Measurements from ENCODE around the gene AP5S1.
"Not testable (repeated sequence)": the region's sequence is repeated elsewhere in the genome, so short reads cannot be mapped to it uniquely, and the experiment has no call there.

AP5S1 gene

DNA sequence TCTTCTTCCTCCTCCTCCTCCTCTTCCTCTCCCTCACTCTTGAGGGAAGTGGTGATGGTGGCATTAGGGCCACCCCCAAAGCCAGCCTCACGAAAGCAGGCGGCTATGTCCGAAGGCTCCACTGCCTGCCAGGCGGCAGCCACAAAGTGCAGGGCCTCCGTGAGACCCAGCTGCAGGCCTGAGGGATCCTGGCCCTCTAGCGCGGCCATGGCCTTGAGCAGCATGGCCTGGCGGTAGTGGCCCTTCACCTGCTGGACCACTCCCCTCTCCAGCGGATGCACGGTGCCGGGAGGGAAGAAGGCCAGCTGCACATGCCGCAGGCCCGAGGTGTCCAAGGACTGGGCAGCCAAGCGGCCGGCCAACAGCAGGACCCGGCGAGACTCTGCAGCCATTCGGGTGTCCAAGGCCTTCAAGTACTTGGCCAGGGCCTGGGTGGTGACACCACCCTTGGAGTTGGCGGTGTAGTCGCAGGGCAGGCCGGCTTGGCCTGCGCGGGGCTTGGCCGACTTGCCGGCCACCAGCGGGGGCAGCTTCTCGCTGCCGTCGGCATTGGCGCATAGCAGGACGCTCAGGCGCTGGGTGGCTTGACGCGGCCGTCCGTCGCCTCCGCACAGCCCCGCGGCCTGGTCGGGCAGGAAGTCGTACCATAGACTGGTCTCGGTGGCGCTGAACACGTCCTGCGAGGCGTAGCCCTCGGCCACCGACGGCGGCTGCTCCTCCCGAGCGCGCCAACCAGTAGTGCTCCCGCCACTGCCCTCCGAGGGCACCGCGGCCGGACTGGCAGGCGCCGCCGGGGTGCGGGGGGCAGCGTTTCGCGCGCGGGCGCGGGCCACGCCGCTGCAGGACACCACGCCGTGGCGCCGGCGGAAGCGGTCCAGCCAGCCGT is 34.9 kb upstream of the AP5S1 start:
- Mint-ChIP-seq H3K9me3 (no peaks in the 10 kb centered on the region), H3K36me3 (ENCODE audit: low read depth) (peaks cover 8% of the 10 kb centered on the region), H3K27me3 (ENCODE audit: low read depth) (peaks cover 10% of the 10 kb centered on the region), H3K27ac (peak overlapping the region; percentile 76), H3K4me3 (peak overlapping the region; percentile 47), H3K4me1 (ENCODE audit: low read depth) (peaks cover 41% of the 10 kb centered on the region)

DNA sequence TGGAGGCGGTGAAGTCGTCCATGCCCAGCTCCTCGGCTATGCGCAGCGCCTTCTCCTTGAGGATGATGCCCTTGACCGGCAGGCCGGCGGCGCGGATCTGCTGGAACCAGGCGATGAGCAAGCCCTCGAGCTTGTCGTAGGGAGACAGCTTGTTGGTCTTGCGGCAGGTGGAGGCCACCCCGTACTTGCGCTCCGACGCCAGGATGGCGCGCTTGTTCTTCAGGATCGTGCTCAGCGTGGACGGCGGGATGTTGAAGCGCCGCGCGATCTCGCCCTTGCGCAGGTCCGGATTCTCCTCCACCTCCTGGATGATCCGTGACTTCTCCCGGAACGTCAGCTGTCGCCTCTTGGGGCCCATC is 34.2 kb upstream of the AP5S1 start:
- H3K36me3 Mint-ChIP-seq (ENCODE audit: low read depth), result peaks cover 8% of the 10 kb centered on the region
- H3K9me3 Mint-ChIP-seq, result no peaks in the 10 kb centered on the region
- H3K4me3 Mint-ChIP-seq, result peak overlapping the region; percentile 83
- peaks cover 35% of the 10 kb centered on the region for H3K4me1 Mint-ChIP-seq (ENCODE audit: low read depth)
- H3K27me3 Mint-ChIP-seq (ENCODE audit: low read depth), result peaks cover 4% of the 10 kb centered on the region
- peak overlapping the region; percentile 77 for H3K27ac Mint-ChIP-seq

DNA sequence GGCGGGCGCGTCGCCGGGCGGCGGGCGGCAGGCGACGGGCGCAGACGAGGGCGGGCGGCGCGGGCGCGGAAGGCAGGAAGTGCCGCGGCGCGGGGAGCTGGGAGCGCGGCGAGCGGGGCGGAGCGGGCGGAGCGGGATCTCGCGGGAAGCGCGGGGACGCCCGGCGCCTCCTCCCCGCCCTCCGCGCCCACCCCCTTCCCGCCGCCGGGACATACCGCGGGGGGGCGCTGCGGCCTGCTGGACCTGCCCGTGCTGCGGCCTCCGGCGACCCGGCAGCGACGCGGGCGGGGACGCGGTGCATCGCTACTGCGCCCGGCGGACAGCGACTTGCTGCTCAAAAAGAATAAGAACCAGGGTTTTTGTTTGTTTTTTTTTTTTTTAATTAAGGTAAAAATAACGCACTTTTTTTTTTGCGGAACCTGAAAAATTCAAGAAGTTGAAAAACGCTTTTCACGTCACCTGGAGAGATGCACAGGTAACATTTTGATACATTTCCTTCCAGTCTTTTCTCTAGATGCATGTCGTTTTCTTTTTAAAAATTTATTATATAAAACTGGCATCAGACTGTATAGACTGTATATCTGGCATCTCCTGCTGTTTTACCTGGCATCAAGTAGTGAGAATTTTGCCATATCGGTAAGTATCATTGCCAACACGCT is 33.6 kb upstream of the AP5S1 start, which contains the start of gene CENPB:
Gene CENPB, minus strand, starts transcription at position 76 of the 659 bp plus-strand sequence. CDS start 257 bp downstream, outside the sequence.
- Mint-ChIP-seq H3K4me3 (peak within 1 kb of the TSS; percentile 83), H3K27me3 (ENCODE audit: low read depth) (no peaks in the 10 kb centered on the region), H3K4me1 (ENCODE audit: low read depth) (peaks cover 29% of the 10 kb centered on the region)

DNA sequence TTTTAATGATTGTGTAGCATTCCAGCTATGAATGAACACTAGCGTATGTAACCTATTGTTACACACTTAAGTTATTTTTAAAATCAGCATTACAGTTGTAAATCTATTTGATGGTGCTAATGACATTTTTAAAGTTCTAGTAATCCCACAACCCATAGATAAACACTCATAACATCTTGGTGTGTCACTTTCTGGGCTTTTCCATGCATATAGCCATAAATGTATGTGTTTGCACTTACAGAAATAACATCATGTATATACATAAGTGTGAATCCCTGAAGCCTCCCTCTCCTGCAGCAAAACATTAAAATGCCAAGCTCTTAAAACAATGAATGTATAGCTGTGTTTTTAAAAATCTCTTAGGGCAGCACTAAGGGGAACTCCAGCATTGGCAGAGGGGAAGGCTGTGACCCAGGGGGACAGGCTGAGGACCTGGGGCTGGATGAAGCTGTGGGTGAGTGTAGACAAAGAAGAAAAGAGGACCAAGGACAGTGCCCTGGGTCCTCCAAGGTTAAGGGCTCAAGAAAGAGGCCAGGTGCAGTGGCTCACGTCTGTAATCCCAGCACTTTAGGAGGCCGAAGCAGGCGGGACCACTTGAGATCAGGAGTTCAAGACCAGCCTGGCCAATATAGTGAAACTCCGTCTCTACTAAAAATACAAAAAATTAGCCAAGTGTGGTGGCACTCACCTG is 32.9 kb upstream of the AP5S1 start:
- Mint-ChIP-seq H3K27ac (no peak overlapping the region), H3K4me1 (ENCODE audit: low read depth) (peaks cover 28% of the 10 kb centered on the region), H3K27me3 (ENCODE audit: low read depth) (no peaks in the 10 kb centered on the region), H3K36me3 (ENCODE audit: low read depth) (peaks cover 8% of the 10 kb centered on the region), H3K9me3 (no peaks in the 10 kb centered on the region), H3K4me3 (peak overlapping the region; percentile 53)

More for the DNA sequence above, 33.6 kb upstream of the AP5S1 start, which contains the start of gene CENPB:
- Mint-ChIP-seq H3K9me3 (no peaks in the 10 kb centered on the region), H3K36me3 (ENCODE audit: low read depth) (peaks cover 8% of the 10 kb centered on the region), H3K27ac (peak within 1 kb of the TSS; percentile 77)

DNA sequence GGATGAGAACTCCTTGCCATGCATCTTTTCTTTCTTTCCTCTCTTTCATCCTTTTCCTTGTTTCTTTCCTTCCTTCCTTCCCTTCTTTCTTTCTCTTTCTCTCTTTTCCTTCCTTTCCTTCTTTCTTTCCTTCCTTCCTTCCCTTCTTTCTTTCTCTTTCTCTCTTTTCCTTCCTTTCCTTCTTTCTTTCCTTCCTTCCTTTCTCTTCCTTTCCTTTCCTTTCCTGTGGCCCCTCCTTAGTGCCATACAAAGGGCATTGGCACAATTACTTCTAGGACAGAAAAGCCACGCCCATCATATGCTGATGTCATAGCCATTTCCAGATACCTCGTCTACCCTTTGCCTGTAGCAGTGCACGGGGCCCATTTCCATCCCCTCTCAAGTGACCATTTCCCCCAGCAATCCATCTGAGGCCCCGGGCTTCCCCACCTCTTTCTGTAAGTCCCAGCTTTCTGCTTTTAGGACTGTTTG is 31.6 kb upstream of the AP5S1 start:
- Mint-ChIP-seq H3K9me3 (no peaks in the 10 kb centered on the region), H3K36me3 (ENCODE audit: low read depth) (peaks cover 8% of the 10 kb centered on the region), H3K27me3 (ENCODE audit: low read depth) (no peaks in the 10 kb centered on the region), H3K4me3 (peak overlapping the region; percentile 66), H3K4me1 (ENCODE audit: low read depth) (peaks cover 24% of the 10 kb centered on the region), H3K27ac (peak overlapping the region; percentile 23)

DNA sequence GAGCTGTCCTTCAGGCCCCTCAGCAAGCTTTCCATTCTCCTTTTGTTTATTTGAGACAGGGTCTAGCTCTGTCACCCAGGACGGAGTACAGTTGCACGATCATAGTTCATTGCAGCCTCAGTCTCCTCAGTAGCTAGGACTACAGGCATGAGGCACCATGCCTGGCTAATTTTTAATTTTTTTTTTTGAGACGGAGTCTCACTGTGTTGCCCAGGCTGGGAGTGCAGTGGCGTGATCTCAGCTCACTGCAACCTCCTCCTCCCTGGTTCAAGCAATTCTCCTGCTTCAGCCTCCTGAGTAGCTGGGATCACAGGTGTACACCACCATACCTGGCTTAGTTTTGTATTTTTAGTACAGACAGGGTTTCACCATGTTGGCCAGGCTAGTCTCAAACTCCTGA is 31.1 kb upstream of the AP5S1 start:
- not testable (repeated sequence) for H3K27me3 Mint-ChIP-seq (ENCODE audit: low read depth); H3K36me3 Mint-ChIP-seq (ENCODE audit: low read depth); H3K9me3 Mint-ChIP-seq
- Mint-ChIP-seq H3K4me1 (ENCODE audit: low read depth) (peaks cover 25% of the 10 kb centered on the region), H3K4me3 (peak overlapping the region; percentile 32), H3K27ac (peak overlapping the region; percentile 23)

DNA sequence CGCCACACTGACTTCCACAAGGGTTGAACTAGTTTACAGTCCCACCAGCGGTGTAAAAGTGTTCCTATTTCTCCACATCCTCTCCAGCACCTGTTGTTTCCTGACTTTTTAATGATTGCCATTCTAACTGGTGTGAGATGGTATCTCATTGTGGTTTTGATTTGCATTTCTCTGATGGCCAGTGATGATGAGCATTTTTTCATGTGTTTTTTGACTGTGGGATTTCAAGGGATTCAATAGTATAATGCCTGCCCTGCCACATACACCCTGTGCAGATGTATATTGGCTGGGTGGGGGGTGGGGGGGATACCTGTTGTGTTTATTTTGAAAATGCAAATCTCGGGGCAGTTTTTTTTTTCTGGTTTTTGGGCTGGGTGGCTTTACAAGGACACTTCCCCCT is 26.2 kb upstream of the AP5S1 start:
- H3K9me3 Mint-ChIP-seq; H3K27me3 Mint-ChIP-seq (ENCODE audit: low read depth); H3K27ac Mint-ChIP-seq; H3K4me3 Mint-ChIP-seq: not testable (repeated sequence)
- peaks cover 27% of the 10 kb centered on the region for H3K36me3 Mint-ChIP-seq (ENCODE audit: low read depth)
- H3K4me1 Mint-ChIP-seq (ENCODE audit: low read depth), result peaks cover 27% of the 10 kb centered on the region

DNA sequence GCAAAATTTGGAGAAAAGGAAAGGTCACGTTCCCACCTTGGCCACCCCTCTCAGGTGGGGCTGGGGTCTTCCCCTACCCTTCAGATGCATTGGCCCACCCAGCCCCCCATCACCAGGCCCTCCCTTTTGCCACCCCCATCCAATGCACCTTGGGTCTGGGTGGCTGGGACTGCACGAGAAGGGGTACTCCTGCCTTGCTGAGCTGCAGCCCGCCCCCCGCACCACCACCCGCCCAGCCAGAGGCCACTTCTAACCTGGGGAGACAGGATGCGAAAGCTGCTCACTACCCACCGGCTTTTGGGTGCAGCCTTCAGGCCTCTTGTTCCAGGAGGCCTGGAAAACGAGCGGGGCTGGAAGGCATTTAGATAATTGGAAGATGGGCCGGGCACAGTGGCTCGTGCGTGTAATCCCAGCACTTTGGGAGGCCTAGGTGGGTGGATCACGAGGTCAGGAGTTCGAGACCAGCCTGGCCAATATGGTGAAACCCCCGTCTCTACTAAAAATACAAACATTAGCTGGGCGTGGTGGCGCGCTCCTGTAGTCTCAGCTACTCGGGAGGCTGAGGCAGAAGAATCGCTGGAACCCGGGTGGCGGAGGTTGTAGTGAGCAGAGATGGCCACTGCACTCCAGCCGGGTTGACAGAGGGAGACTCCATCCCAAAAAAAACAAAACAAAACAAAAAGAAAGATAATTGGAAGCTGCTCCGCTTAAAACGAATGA is 25.5 kb upstream of the AP5S1 start:
- H3K27ac Mint-ChIP-seq, result peak overlapping the region; percentile 95
- peak overlapping the region; percentile 90 for H3K4me3 Mint-ChIP-seq
- peaks cover 33% of the 10 kb centered on the region for H3K4me1 Mint-ChIP-seq (ENCODE audit: low read depth)
- H3K36me3 Mint-ChIP-seq (ENCODE audit: low read depth), result peaks cover 30% of the 10 kb centered on the region
- H3K9me3 Mint-ChIP-seq, result no peaks in the 10 kb centered on the region
- H3K27me3 Mint-ChIP-seq (ENCODE audit: low read depth), result no peaks in the 10 kb centered on the region

DNA sequence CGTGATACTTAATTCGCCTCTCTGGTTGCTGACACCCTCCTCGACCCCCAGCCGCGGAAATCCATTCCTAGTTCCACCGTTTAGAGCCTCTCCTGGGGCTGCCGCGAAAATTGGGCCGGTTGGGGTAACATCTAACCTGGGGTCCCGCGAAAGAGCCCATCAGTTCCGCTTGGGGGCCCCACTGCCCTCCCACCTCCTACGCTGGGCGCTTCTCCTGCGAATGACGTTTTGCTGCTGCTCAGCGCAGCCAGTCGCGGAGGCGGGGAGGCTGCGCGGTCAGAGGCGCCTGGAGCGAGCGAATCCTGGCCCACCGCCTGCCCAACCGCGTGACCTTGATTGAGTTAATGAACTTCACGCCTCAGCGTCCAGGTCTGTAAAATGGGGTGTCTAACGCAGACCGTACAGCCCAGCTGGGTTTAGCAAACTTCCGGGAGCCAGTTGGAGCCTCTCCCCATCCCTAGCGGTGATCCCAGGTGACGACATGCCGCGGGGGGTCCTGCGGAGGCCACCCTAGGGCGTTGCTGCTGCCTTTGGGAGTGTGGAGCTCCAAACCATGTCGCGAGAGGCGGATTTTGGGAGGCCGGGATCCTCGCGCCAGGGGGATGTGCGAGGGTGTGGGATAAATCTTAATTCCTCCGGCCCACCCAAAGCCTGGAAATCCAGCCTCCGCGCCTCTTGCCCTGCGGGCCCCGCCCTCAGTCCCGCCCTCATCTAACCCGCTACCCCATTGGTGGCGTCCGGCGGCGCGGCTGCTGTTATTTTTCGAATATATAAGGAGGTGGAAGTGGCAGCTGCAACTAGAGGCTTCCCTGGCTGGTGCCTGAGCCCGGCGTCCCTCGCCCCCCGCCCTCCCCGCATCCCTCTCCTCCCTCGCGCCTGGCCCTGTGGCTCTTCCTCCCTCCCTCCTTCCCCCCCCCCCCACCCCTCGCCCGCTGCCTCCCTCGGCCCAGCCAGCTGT is 24.6 kb upstream of the AP5S1 start, which contains the start of gene CDC25B:
Gene CDC25B, plus strand, starts transcription at position 800 of the 958 bp plus-strand sequence. CDS start 222 bp downstream, outside the sequence.
- Mint-ChIP-seq H3K4me3 (peak within 1 kb of the TSS; percentile 98), H3K27ac (peak within 1 kb of the TSS; percentile 95), H3K4me1 (ENCODE audit: low read depth) (peaks cover 38% of the 10 kb centered on the region), H3K36me3 (ENCODE audit: low read depth) (peaks cover 35% of the 10 kb centered on the region), H3K27me3 (ENCODE audit: low read depth) (no peaks in the 10 kb centered on the region), H3K9me3 (no peaks in the 10 kb centered on the region)

DNA sequence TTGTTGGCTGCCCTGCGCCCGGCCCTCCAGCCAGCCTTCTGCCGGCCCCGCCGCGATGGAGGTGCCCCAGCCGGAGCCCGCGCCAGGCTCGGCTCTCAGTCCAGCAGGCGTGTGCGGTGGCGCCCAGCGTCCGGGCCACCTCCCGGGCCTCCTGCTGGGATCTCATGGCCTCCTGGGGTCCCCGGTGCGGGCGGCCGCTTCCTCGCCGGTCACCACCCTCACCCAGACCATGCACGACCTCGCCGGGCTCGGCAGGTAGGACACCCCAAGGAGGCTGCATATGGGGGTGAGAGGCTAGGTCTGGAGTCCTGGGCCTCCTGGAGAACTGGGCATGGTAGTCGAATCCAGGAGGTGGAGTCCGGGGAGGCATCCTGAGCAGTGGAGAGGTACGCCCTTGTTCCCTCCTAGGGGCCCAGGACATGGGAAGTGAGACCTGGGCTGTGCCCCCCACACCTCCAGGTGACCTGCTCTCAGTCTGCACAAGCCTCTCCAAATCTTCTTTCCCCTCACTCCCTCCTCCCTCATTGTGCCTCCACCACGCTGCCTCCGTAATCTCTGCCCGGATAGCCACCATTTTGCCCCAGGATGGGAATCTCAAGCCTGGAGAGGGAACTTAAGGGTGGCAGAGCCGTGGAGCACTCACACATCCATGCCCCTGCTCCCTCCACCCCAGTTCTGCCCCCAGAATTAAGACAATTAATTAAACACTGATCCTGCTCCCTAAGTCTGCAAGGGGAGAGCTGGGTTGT is 23.7 kb upstream of the AP5S1 start:
- Mint-ChIP-seq H3K4me3 (peak overlapping the region; percentile 98), H3K4me1 (ENCODE audit: low read depth) (peaks cover 45% of the 10 kb centered on the region), H3K27ac (peak overlapping the region; percentile 92), H3K27me3 (ENCODE audit: low read depth) (no peaks in the 10 kb centered on the region), H3K36me3 (ENCODE audit: low read depth) (peaks cover 42% of the 10 kb centered on the region), H3K9me3 (no peaks in the 10 kb centered on the region)

DNA sequence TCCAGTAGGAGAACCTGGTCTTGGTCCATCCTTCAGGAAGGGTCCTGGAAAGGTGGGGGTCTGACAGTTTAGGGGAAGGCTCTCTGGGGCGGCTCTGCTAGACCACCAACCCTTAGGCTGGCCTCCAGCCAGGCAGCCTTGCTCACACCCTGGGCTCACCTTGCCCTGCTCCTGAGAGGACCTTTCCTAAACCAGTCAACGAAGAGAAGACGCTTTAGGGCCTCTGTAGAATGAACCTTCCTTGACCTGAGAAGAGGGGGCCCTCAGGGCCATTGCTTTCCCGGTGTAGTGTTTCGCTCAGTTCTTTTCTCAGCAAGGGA is 23.2 kb upstream of the AP5S1 start:
- Mint-ChIP-seq H3K4me3 (peak overlapping the region; percentile 98), H3K9me3 (no peaks in the 10 kb centered on the region), H3K27ac (peak overlapping the region; percentile 92), H3K36me3 (ENCODE audit: low read depth) (peaks cover 46% of the 10 kb centered on the region), H3K27me3 (ENCODE audit: low read depth) (no peaks in the 10 kb centered on the region), H3K4me1 (ENCODE audit: low read depth) (peaks cover 45% of the 10 kb centered on the region)

DNA sequence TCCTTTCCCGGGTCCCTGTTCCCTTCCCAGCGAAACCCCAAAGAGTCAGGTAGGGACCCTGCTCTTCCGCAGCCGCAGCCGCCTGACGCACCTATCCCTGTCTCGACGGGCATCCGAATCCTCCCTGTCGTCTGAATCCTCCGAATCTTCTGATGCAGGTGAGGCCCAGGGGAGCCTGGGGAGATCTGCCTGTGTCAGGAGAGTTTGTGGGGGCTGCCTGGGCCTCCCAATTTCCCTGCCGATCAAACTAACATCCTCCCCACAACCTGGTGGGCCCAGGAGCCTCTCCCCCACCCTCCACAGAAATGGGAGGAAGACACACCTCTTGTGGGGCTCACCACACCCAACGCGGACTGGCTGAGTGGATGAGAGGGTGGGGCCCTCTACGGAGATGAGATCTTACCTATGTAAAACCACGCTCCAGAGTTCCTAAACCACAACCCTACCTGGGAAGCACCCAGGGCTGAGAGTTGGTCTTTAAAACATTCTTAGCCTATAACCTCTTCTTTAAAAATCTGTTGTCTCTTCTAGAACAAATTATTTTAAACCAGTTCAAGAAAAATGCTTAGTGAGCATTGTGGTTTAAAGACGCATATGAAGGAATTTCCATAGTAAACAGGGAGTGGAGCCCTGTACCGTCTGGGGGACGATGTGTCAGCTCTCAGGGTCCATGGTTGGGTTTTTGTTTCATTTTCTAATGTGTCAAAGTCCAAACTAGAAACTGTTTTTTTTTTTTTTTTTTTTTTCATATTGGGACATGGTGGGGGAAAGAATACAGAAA is 22.6 kb upstream of the AP5S1 start:
- no peaks in the 10 kb centered on the region for H3K27me3 Mint-ChIP-seq (ENCODE audit: low read depth)
- H3K9me3 Mint-ChIP-seq, result no peaks in the 10 kb centered on the region
- peak overlapping the region; percentile 92 for H3K27ac Mint-ChIP-seq
- H3K4me1 Mint-ChIP-seq (ENCODE audit: low read depth), result peaks cover 48% of the 10 kb centered on the region
- peak overlapping the region; percentile 98 for H3K4me3 Mint-ChIP-seq
- H3K36me3 Mint-ChIP-seq (ENCODE audit: low read depth), result peaks cover 52% of the 10 kb centered on the region
